GM10266 (cell line): ENCODE results near the gene MEP1A.
A peak's percentile ranks its signal among the peaks of the same experiment; 100 is the strongest.
"Not testable (repeated sequence)": the region's sequence is repeated elsewhere in the genome, so short reads cannot be mapped to it uniquely, and the experiment has no call there.

Source experiments
- DNase-seq: peaks from one replicate; pipeline ENCODE4 v3.0.0; 2012; ENCODE audit errors: extremely low spot score
- TF ChIP-seq, protein P1 (sequence below): IDR thresholded peaks from 2 replicates; pipeline ENCODE4 v1.5.1; 2012; ENCODE audit warnings: mild to moderate bottlenecking, low read depth; ENCODE audit not compliant: control insufficient read depth, insufficient read depth; ENCODE audit errors: missing control alignments

The MEP1A gene

GRCh38 chr6:46764961-46765360 lies 28.2 kb upstream of the MEP1A start:
- TF ChIP-seq, protein P1, sequence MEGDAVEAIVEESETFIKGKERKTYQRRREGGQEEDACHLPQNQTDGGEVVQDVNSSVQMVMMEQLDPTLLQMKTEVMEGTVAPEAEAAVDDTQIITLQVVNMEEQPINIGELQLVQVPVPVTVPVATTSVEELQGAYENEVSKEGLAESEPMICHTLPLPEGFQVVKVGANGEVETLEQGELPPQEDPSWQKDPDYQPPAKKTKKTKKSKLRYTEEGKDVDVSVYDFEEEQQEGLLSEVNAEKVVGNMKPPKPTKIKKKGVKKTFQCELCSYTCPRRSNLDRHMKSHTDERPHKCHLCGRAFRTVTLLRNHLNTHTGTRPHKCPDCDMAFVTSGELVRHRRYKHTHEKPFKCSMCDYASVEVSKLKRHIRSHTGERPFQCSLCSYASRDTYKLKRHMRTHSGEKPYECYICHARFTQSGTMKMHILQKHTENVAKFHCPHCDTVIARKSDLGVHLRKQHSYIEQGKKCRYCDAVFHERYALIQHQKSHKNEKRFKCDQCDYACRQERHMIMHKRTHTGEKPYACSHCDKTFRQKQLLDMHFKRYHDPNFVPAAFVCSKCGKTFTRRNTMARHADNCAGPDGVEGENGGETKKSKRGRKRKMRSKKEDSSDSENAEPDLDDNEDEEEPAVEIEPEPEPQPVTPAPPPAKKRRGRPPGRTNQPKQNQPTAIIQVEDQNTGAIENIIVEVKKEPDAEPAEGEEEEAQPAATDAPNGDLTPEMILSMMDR, result no peak
- no peak for DNase-seq

DNA sequence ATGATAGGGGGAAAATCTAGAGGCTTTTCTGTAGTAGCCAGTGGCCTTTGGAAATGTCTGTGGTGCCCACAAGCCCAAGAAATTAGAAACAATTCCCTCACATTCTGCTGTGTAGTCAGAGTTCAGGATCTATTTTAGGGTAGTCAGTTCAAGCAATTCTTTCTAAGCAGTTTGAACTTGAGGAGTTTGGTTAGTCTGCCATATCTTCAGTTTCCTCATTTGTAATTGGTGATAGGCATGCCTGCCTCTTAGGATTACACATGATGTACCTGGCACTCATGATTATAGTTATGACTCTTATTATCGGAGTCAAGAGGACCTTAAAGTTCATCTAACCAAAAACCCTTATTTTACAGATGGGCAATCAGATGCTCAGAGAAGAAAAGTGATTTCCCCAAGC lies 21.2 kb upstream of the MEP1A start:
- TF ChIP-seq, protein P1, result no peak
- no peak for DNase-seq

DNA sequence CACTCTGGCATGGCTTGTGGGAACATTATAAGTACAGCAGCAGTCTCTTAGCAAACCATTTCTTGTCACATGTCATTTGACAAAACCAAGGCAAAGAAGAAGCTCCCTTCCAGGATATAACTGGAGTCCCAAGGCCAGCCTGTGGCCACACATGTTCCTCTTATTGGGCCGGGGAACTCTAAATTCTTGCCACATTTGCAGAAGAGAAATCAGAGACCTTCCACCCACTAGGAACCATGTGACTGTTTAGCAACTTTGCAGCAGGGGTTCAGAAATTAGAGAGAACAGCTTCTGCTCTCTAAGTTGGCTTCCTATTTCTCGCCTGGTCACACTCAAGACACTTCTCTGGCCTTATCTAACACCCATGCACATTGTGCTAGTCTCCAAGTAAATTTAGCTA lies 20.4 kb upstream of the MEP1A start:
- DNase-seq, result peak; percentile 23
- TF ChIP-seq, protein P1, result no peak

DNA sequence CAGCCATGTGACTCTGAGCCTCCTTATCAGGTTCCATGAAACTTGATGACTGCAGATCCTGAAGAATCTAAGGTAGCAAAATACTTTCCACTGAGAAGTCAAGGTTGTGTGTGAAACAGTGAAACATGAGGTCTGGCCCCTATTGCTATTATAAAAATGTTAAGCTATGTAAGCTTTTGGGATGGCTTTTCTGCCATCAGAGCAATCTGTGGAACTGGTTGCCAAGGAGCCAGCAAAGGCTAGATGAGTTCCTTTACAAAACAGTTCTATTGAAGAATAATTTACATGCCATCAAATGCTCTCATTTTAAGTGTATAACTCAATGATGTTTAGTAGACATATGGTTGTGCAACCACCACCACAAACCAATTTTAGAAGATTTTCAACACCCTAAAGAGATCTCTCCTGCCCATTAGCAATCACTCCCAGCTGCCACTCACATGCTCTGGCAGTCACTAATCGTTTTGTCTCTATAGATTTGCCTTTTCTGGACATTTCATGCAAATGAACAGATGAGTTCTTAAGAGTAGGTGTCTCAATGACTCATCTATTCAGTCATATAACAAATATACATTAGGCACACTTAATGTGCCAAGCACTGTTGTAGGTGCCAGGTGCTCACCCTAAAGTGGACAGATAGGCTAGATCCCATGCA lies 19.9 kb upstream of the MEP1A start:
- TF ChIP-seq, protein P1, result no peak

DNA sequence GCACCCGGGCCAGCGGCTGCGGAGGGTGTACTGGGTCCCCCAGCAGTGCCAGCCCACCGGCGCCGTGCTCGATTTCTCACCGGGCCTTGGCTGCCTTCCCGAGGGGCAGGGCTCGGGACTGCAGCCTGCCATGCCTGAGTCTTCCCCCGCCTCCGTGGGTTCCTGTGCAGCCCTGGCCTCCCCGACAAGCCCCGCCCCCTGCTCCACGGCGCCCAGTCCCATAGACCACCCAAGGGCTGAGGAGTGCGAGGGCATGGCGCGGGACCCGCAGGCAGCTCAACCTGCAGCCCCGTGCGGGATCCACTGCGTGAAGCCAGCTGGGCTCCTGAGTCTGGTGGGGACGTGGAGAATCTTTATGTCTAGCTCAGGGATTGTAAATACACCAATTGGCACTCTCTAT lies 18.5 kb upstream of the MEP1A start:
- DNase-seq, result not testable (repeated sequence)

More for the DNA sequence above, 19.9 kb upstream of the MEP1A start:
- DNase-seq, result no peak

GRCh38 chr6:46776070-46776712 lies 17.0 kb upstream of the MEP1A start:
- TF ChIP-seq, protein P1, result no peak
- no peak for DNase-seq

- DNase-seq, result no peak
- TF ChIP-seq, protein P1, result no peak
Observed at GRCh38 chr6:46777476-46778346, 15.5 kb upstream of the MEP1A start.
